Tracheal epithelial cell (primary cell): ENCODE data around the gene OR7A17. TPM values are rescaled to one million over a fixed set of nuclear protein-coding genes. Genes with fewer than 3 reads are reported as not detected.

Source experiments
- total RNA-seq: library from RNA; depleted of rRNA; stranded (reverse); fragments of >200 nt; gene quantifications from 2 replicates; pipeline ENCODE4 v1.2.1, GENCODE V29; 2014

Gene OR7A17
- not detected in 2 replicates for total RNA-seq

GRCh38 chr19:14886032-14886431, at the start of gene OR7A17:
TSS of gene OR7A17 (minus strand) at chr19:14886132. CDS start at chr19:14881355, 4,777 bp downstream.

DNA sequence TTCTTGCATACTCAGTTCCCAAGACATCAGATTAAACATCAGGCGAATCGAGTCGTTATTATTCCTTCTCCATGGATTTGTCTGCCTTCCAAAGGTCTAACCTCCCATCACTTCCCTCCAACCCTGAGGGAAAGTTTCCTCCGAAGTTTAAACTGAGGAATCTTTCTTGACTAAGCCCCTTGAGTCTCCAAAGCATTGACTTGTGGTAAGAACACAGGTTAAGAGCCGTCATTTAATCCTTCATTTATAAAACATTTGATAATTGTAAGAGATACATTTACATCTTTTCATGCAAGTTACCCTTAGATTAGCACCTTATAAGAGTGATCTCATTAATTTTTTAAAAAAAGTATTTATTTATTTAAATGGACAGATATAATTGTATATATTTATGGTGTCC, 37.1 kb downstream of the OR7A17 start, which contains the start of gene OR7A10:
Gene OR7A10, minus strand, starts transcription at position 101 of the 400 bp plus-strand sequence. CDS start 7,045 bp downstream, outside the sequence.

GRCh38 chr19:14835011-14835410, 50.9 kb downstream of the OR7A17 start, which contains the start of the genes OR7A5 and OR7C1:
TSS of gene OR7A5 (minus strand) at chr19:14835185. CDS start at chr19:14828241, 6,944 bp downstream.
TSS of gene OR7C1 (minus strand) at chr19:14835185. CDS start at chr19:14800136, 35,049 bp downstream.

Other genes with a start within 250 kb of the OR7A17 start
- not detected in 2 replicates for gene ADGRE3, start 211.3 kb downstream of the OR7A17 start, total RNA-seq
- gene ZNF333, start 196.1 kb downstream of the OR7A17 start, total RNA-seq, result 4.5 and 6.7 TPM in 2 replicates
- gene ADGRE2, start 107.6 kb downstream of the OR7A17 start, total RNA-seq, result 0.21 and 0.48 TPM in 2 replicates
- not detected in 2 replicates for gene OR7A5, start 50.9 kb downstream of the OR7A17 start, total RNA-seq
- gene OR7C1, start 50.9 kb downstream of the OR7A17 start, total RNA-seq, result under 0.01 TPM in 1 of 2 replicates, not detected in the other
- not detected in 2 replicates for gene OR7A10, start 37.2 kb downstream of the OR7A17 start, total RNA-seq
- not detected in 2 replicates for gene OR7C2, start 55.4 kb upstream of the OR7A17 start, total RNA-seq
- gene SLC1A6, start 93.7 kb upstream of the OR7A17 start, total RNA-seq, result not detected in 2 replicates
- 0.21 and 0.72 TPM in 2 replicates for gene CASP14, start 163.3 kb upstream of the OR7A17 start, total RNA-seq
- gene OR1I1, start 196.1 kb upstream of the OR7A17 start, total RNA-seq, result not detected in 2 replicates
- 2.1 and 5.8 TPM in 2 replicates for gene SYDE1, start 221.3 kb upstream of the OR7A17 start, total RNA-seq